Measurements from ENCODE around the gene RCAN2. TPM values are rescaled to one million over a fixed set of nuclear protein-coding genes. Genes with fewer than 3 reads are reported as not detected.

RCAN2 gene
- total RNA-seq, 1 donor from 2014 or later = 5.8 TPM

DNA sequence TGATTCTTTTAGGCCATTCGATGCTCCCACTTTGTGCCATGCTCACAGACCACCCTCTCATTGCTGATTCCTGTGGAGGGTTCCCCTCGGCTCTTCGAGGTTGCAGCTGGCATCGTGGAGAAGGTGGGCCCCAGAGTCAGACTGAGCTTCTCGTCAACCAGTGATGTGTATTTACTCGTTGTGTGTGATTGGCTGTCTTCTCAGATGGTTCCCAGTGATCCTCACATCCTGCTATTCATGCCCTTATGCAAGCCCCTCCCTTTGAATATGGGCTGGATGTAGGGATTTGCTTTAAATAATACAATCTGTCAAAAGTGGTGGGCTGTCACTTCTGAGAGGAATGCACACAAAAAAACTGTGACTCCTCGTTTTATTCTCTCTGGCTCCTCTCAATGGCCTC, 220.9 kb downstream of the RCAN2 start:
- no peaks in the 10 kb centered on the region for H3K27me3 ChIP-seq
- Mint-ChIP-seq H3K4me1 (no peaks in the 10 kb centered on the region), H3K27me3 (ENCODE audit: insufficient read depth, low read depth) (no peaks in the 10 kb centered on the region), H3K27ac (no peak overlapping the region), H3K4me3 (no peak overlapping the region), H3K36me3 (no peaks in the 10 kb centered on the region), H3K9me3 (no peaks in the 10 kb centered on the region)
- TF ChIP-seq, protein P1, sequence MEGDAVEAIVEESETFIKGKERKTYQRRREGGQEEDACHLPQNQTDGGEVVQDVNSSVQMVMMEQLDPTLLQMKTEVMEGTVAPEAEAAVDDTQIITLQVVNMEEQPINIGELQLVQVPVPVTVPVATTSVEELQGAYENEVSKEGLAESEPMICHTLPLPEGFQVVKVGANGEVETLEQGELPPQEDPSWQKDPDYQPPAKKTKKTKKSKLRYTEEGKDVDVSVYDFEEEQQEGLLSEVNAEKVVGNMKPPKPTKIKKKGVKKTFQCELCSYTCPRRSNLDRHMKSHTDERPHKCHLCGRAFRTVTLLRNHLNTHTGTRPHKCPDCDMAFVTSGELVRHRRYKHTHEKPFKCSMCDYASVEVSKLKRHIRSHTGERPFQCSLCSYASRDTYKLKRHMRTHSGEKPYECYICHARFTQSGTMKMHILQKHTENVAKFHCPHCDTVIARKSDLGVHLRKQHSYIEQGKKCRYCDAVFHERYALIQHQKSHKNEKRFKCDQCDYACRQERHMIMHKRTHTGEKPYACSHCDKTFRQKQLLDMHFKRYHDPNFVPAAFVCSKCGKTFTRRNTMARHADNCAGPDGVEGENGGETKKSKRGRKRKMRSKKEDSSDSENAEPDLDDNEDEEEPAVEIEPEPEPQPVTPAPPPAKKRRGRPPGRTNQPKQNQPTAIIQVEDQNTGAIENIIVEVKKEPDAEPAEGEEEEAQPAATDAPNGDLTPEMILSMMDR (IDR thresholded peaks at IDR 0.05) = no peak
- TF ChIP-seq EZH2 (IDR thresholded peaks at IDR 0.05) (no peak), EZH2phosphoT487 (IDR thresholded peaks at IDR 0.05) (no peak)
- H3K27ac ChIP-seq = no peak overlapping the region
- no peak overlapping the region for H3K9ac ChIP-seq
- no peaks in the 10 kb centered on the region for H3F3A ChIP-seq (ENCODE audit: low read depth)
- no peaks in the 10 kb centered on the region for H3K36me3 ChIP-seq
- no peaks in the 10 kb centered on the region for H4K20me1 ChIP-seq (ENCODE audit: low read depth)
- H2AFZ ChIP-seq (replicated peaks) = no peak overlapping the region
- no peak overlapping the region for H3K4me3 ChIP-seq
- no peak for DNase-seq (ENCODE audit: low spot score)
- H3K4me2 ChIP-seq = no peak overlapping the region
- H3K4me1 ChIP-seq = no peaks in the 10 kb centered on the region
- H3K79me2 ChIP-seq (ENCODE audit: low read depth) = no peaks in the 10 kb centered on the region
- no peaks in the 10 kb centered on the region for H3K9me3 ChIP-seq (ENCODE audit: low read depth)

DNA sequence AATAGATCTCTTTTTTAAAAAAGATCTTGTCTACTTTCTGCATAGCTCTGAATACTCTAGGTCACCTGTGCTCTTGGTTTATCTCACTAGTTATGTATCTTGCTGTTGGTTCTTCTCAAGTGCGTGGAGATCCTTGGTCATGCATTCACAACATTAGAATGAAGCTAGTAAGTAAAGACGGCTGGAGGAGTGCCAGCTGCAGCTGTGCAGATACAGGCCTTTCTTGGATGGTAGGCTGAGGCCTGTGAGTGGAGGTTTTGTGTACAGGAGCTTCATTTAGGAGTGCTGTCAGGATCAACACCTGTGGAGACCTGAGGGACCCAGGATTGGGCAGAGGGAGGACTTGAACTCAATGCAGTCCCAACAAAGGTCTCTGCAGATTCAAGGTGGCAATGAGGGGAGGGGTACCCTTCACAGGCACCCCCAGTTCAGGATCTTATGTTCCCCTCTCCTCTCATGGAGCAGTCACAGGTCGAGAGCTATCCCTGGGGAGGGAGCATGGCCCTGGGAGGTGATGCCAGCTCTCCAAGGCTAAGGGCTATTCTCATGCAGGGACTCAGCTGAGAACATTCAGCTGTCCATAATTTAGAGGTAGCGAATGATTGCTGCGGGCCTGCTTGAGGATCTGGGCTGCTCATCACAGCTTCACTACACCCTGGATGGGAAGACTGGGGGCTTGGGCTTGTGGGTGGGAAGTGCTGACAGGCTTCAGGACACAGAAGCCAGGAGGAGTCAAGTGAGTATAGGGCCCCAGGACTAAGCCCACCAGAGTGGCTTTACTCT, 221.6 kb downstream of the RCAN2 start:
- no peaks in the 10 kb centered on the region for H3K27me3 ChIP-seq
- H3K4me1 Mint-ChIP-seq = no peaks in the 10 kb centered on the region
- no peak overlapping the region for H3K27ac ChIP-seq

DNA sequence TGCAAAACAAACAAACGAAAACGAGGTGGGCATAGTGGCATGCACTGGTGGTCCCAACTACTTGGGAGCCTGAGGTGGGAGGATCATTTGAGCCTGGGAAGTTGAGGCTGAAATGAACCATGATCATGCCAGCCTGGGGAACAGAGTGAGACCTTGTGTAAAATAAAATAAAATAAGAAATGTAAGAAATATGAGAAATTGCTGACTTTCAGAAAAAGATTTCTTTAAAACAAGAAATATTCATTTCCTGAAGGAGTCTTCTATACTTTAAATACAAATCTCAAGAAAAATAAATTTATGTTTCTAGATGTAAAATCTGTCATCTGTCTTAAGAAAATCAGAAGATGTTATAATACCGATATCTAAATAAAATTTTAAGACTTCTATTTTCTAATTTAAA, 223.7 kb downstream of the RCAN2 start:
- Histone ChIP-seq H2AFZ (replicated peaks) (no peak overlapping the region), H4K20me1 (ENCODE audit: low read depth) (no peaks in the 10 kb centered on the region), H3K4me2 (no peak overlapping the region), H3F3A (ENCODE audit: low read depth) (no peaks in the 10 kb centered on the region), H3K9ac (no peak overlapping the region), H3K4me3 (no peak overlapping the region), H3K36me3 (no peaks in the 10 kb centered on the region), H3K9me3 (ENCODE audit: low read depth) (no peaks in the 10 kb centered on the region), H3K79me2 (ENCODE audit: low read depth) (no peaks in the 10 kb centered on the region), H3K27me3 (no peaks in the 10 kb centered on the region), H3K4me1 (no peaks in the 10 kb centered on the region), H3K27ac (no peak overlapping the region)
- no peak overlapping the region for H3K27ac Mint-ChIP-seq
- H3K4me3 Mint-ChIP-seq = no peak overlapping the region
- DNase-seq (ENCODE audit: low spot score) = no peak
- TF ChIP-seq EZH2 (IDR thresholded peaks at IDR 0.05) (no peak), EZH2phosphoT487 (IDR thresholded peaks at IDR 0.05) (no peak)
- TF ChIP-seq, protein P1 (IDR thresholded peaks at IDR 0.05) = no peak
- H3K27me3 Mint-ChIP-seq (ENCODE audit: insufficient read depth, low read depth) = no peaks in the 10 kb centered on the region
- H3K9me3 Mint-ChIP-seq = no peaks in the 10 kb centered on the region
- no peaks in the 10 kb centered on the region for H3K36me3 Mint-ChIP-seq
- H3K4me1 Mint-ChIP-seq = no peaks in the 10 kb centered on the region

More for the DNA sequence above, 221.6 kb downstream of the RCAN2 start:
- H3K9me3 ChIP-seq (ENCODE audit: low read depth) = no peaks in the 10 kb centered on the region
- Mint-ChIP-seq H3K9me3 (no peaks in the 10 kb centered on the region), H3K36me3 (no peaks in the 10 kb centered on the region), H3K27ac (no peak overlapping the region), H3K27me3 (ENCODE audit: insufficient read depth, low read depth) (no peaks in the 10 kb centered on the region), H3K4me3 (no peak overlapping the region)
- H3K79me2 ChIP-seq (ENCODE audit: low read depth) = no peaks in the 10 kb centered on the region
- H3K4me2 ChIP-seq = no peak overlapping the region
- no peaks in the 10 kb centered on the region for H3K4me1 ChIP-seq
- no peaks in the 10 kb centered on the region for H4K20me1 ChIP-seq (ENCODE audit: low read depth)
- no peaks in the 10 kb centered on the region for H3K36me3 ChIP-seq
- no peaks in the 10 kb centered on the region for H3F3A ChIP-seq (ENCODE audit: low read depth)
- H3K9ac ChIP-seq = no peak overlapping the region
- no peak overlapping the region for H3K4me3 ChIP-seq
- TF ChIP-seq, protein P1 (IDR thresholded peaks at IDR 0.05) = no peak
- TF ChIP-seq EZH2 (IDR thresholded peaks at IDR 0.05) (no peak), EZH2phosphoT487 (IDR thresholded peaks at IDR 0.05) (no peak)
- H2AFZ ChIP-seq (replicated peaks) = no peak overlapping the region
- DNase-seq (ENCODE audit: low spot score) = no peak
